WTC11 (cell line): ENCODE data around the gene IL23A. TPM values are rescaled to one million over a fixed set of nuclear protein-coding genes. Genes with fewer than 3 reads are reported as not detected.
A peak's percentile ranks its signal among the peaks of the same experiment; 100 is the strongest.

Source experiments
- ATAC-seq: fragments of 200-7000 bp; cut with Tn5 transposase; 2 replicates; pipeline ENCODE4 v1.10.0; 2021; ENCODE audit warnings: mild to moderate bottlenecking, moderate library complexity
- CTCF ChIA-PET: fragments of 300-600 bp; sonication (Branson Sonifier 250); formaldehyde crosslinking; loops from one replicate; lab custom pipeline; 2021; ENCODE audit warnings: antibody characterized with exemption; lab: Charles Lee
- POLR2A ChIA-PET: fragments of 350-600 bp; sonication (Branson Sonifier 250); formaldehyde crosslinking; loops from one replicate; lab custom pipeline; 2021; ENCODE audit warnings: antibody characterized with exemption; lab: Charles Lee
- DNase-seq: peaks from one replicate; pipeline ENCODE4 v3.0.0; 2021; ENCODE audit warnings: low spot score
- H3K27ac Mint-ChIP-seq: 2 replicates; pipeline ENCODE4 v1.8.0; 2021; ENCODE audit warnings: mixed read lengths
- H3K27me3 Mint-ChIP-seq: 2 replicates; pipeline ENCODE4 v1.8.0; 2021; ENCODE audit warnings: low read depth, mild to moderate bottlenecking, moderate library complexity, mixed read lengths
- H3K36me3 Mint-ChIP-seq: 2 replicates; pipeline ENCODE4 v1.8.0; 2021; ENCODE audit warnings: mixed read lengths
- H3K4me1 Mint-ChIP-seq: 2 replicates; pipeline ENCODE4 v1.8.0; 2022; ENCODE audit warnings: mixed read lengths
- H3K4me3 Mint-ChIP-seq: 2 replicates; pipeline ENCODE4 v1.8.0; 2021; ENCODE audit warnings: mild to moderate bottlenecking, moderate library complexity, mixed read lengths
- H3K9me3 Mint-ChIP-seq: 2 replicates; pipeline ENCODE4 v1.8.0; 2021; ENCODE audit warnings: mixed read lengths
- CREB1 ChIP-seq: sonication (generic); formaldehyde crosslinking; IDR thresholded peaks from 2 replicates; pipeline ENCODE4 v1.8.0; 2023; ENCODE audit warnings: mild to moderate bottlenecking, missing genetic modification reagents
- EMX1 ChIP-seq: fragments of 250-450 bp; sonication (Bioruptor Pico); IDR thresholded peaks from 2 replicates; pipeline ENCODE4 v1.8.0; 2021; ENCODE audit warnings: mild to moderate bottlenecking
- ESRRA ChIP-seq: sonication (generic); formaldehyde crosslinking; IDR thresholded peaks from 2 replicates; pipeline ENCODE4 v1.8.1; 2022; ENCODE audit warnings: mild to moderate bottlenecking, missing genetic modification reagents, borderline replicate concordance
- FOXJ3 ChIP-seq: sonication (generic); formaldehyde crosslinking; IDR thresholded peaks from 2 replicates; pipeline ENCODE4 v1.9.0; 2021; ENCODE audit warnings: missing genetic modification reagents, mild to moderate bottlenecking, borderline replicate concordance
- FOXP1 ChIP-seq: sonication (generic); formaldehyde crosslinking; IDR thresholded peaks from 2 replicates; pipeline ENCODE4 v1.8.0; 2022; ENCODE audit warnings: missing genetic modification reagents, mild to moderate bottlenecking, moderate library complexity, borderline replicate concordance
- GRHL2 ChIP-seq: fragments of 250-450 bp; sonication (Bioruptor Pico); IDR thresholded peaks from 2 replicates; pipeline ENCODE4 v1.8.0; 2022; ENCODE audit warnings: mild to moderate bottlenecking, moderate library complexity; ENCODE audit not compliant: insufficient replicate concordance, severe bottlenecking
- JUN ChIP-seq: sonication (generic); formaldehyde crosslinking; IDR thresholded peaks from 2 replicates; pipeline ENCODE4 v1.8.0; 2023; ENCODE audit warnings: mild to moderate bottlenecking, missing genetic modification reagents
- MYBL2 ChIP-seq: sonication (generic); formaldehyde crosslinking; IDR thresholded peaks from 2 replicates; pipeline ENCODE4 v1.8.1; 2023; ENCODE audit warnings: mild to moderate bottlenecking, moderate library complexity, missing genetic modification reagents
- NFE2L1 ChIP-seq: sonication (generic); formaldehyde crosslinking; IDR thresholded peaks from 2 replicates; pipeline ENCODE4 v1.8.1; 2023; ENCODE audit warnings: missing genetic modification reagents
- NFYB ChIP-seq: sonication (generic); formaldehyde crosslinking; conservative IDR thresholded peaks from 2 replicates; pipeline ENCODE4 v1.8.0; 2022; ENCODE audit warnings: low read depth, missing genetic modification reagents
- NR1H2 ChIP-seq: sonication (generic); formaldehyde crosslinking; IDR thresholded peaks from 2 replicates; pipeline ENCODE4 v1.9.0; 2021; ENCODE audit warnings: mild to moderate bottlenecking, moderate library complexity, missing genetic modification reagents
- RELA ChIP-seq: sonication (generic); formaldehyde crosslinking; IDR thresholded peaks from 2 replicates; pipeline ENCODE4 v1.8.1; 2022; ENCODE audit warnings: missing genetic modification reagents, mild to moderate bottlenecking, borderline replicate concordance
- SMAD3 ChIP-seq: sonication (generic); formaldehyde crosslinking; IDR thresholded peaks from 2 replicates; pipeline ENCODE4 v1.8.0; 2022; ENCODE audit warnings: missing genetic modification reagents, mild to moderate bottlenecking, borderline replicate concordance
- SOX15 ChIP-seq: fragments of 250-450 bp; sonication (Bioruptor Pico); IDR thresholded peaks from 2 replicates; pipeline ENCODE4 v1.9.0; 2021; ENCODE audit warnings: mild to moderate bottlenecking
- SP1 ChIP-seq: sonication (generic); formaldehyde crosslinking; conservative IDR thresholded peaks from 2 replicates; pipeline ENCODE4 v1.8.1; 2022; ENCODE audit warnings: missing genetic modification reagents
- TCF7 ChIP-seq: sonication (generic); formaldehyde crosslinking; IDR thresholded peaks from 2 replicates; pipeline ENCODE4 v1.8.0; 2022; ENCODE audit warnings: mild to moderate bottlenecking, low read depth, missing genetic modification reagents, moderate library complexity
- TP53 ChIP-seq: sonication (generic); formaldehyde crosslinking; IDR thresholded peaks from 2 replicates; pipeline ENCODE4 v1.8.1; 2023; ENCODE audit warnings: mild to moderate bottlenecking, missing genetic modification reagents
- total RNA-seq: library from RNA; stranded (reverse); gene quantifications from 3 replicates; pipeline ENCODE4 v1.2.3, GENCODE V29; 2021
- TF ChIP-seq, protein P1 (sequence below): sonication (generic); formaldehyde crosslinking; IDR thresholded peaks from 2 replicates; pipeline ENCODE4 v1.8.0; 2023; ENCODE audit warnings: missing genetic modification reagents
- TF ChIP-seq, protein P2 (sequence below): sonication (generic); formaldehyde crosslinking; IDR thresholded peaks from 2 replicates; pipeline ENCODE4 v1.8.1; 2022; ENCODE audit warnings: low read depth, mild to moderate bottlenecking, moderate library complexity, missing genetic modification reagents, borderline replicate concordance
- TF ChIP-seq, protein P3 (sequence below): fragments of 250-450 bp; sonication (Bioruptor Pico); IDR thresholded peaks from 2 replicates; pipeline ENCODE4 v1.8.0; 2021; ENCODE audit warnings: mild to moderate bottlenecking
- TF ChIP-seq, protein P4 (sequence below): fragments of 250-450 bp; sonication (Bioruptor Pico); IDR thresholded peaks from 2 replicates; pipeline ENCODE4 v1.9.0; 2021; ENCODE audit warnings: mild to moderate bottlenecking
- TF ChIP-seq, protein P5 (sequence below): fragments of 250-450 bp; sonication (Bioruptor Pico); IDR thresholded peaks from 2 replicates; pipeline ENCODE4 v1.9.0; 2021; ENCODE audit warnings: mild to moderate bottlenecking
- TF ChIP-seq, protein P6 (sequence below): sonication (generic); formaldehyde crosslinking; IDR thresholded peaks from 2 replicates; pipeline ENCODE4 v1.8.1; 2023; ENCODE audit warnings: mild to moderate bottlenecking, moderate library complexity, missing genetic modification reagents
- TF ChIP-seq, protein P7 (sequence below): sonication (generic); formaldehyde crosslinking; IDR thresholded peaks from 2 replicates; pipeline ENCODE4 v1.8.1; 2023; ENCODE audit warnings: mild to moderate bottlenecking, missing genetic modification reagents, borderline replicate concordance

The IL23A gene
- total RNA-seq, 1 experiment from 2014 or later, result 2.9 TPM

DNA sequence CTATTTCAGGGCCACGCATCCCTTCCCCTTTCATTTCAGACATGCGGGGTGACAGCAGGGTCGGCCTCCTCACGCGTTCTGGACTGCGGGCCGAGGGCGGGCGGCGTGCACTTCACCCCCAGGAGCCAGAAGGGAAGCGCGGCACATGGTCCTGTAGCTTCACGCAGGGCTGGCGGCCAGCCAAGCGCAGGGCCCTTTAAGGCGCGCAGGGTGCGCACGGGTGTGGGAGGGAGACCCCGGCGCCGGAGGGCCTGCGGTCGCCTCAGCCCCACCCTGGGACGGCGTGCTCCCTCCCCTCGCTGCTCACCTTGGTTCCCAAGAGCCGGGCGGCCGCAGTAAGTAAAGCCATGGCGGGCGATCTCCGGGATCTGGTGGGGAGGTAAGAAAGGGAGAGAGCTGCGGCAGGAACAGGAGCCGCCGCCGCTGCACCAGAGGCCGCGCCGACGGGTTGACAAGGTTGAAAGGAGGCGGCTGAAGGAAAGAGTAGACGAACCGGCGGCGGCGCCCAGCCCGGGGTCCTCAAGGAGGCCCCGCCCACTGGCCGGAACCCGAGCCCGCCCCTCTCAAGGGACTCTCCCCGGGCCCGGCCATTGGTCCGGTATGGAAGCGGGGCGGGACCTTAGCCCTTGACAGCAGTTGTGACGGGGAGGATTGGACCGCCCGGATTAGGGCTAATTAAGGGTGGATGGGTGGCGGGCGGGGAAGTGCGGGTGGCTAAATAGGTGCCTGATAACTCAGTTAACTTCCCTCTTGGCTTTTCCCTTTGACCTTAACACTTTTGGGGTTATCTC lies 38.6 kb upstream of the IL23A start, which contains the start of gene CS:
Gene CS (minus strand): TSS at position 478 of the 791 bp plus-strand sequence. CDS start 129 bp downstream, at position 349.
- DNase-seq (peak; percentile 99), ATAC-seq (peak; percentile 98)
- Mint-ChIP-seq H3K27ac (peak within 1 kb of the TSS; percentile 99), H3K4me3 (peak within 1 kb of the TSS; percentile 92), H3K36me3 (peaks cover 18% of the 10 kb centered on the region), H3K4me1 (peaks cover 26% of the 10 kb centered on the region), H3K27me3 (no peaks in the 10 kb centered on the region), H3K9me3 (no peaks in the 10 kb centered on the region)
- CTCF ChIA-PET, result interaction anchor here (0.8 to 1.6 kb wide), 5 partner anchors 16 to 161 kb away, joined by 3 to 6 read pairs (median 4); partner anchors contain the start of genes CNPY2 and SMARCC2
- POLR2A ChIA-PET, result interaction anchor here (0.9 to 2.3 kb wide), 4 partner anchors 16 to 78 kb away, joined by 3 to 6 read pairs (median 4); partner anchors contain the start of genes CNPY2, RNF41 and STAT2
- TF ChIP-seq TCF7, result peak; percentile 69; the same call in 1 of the 2 replicates
- TF ChIP-seq, protein P1, sequence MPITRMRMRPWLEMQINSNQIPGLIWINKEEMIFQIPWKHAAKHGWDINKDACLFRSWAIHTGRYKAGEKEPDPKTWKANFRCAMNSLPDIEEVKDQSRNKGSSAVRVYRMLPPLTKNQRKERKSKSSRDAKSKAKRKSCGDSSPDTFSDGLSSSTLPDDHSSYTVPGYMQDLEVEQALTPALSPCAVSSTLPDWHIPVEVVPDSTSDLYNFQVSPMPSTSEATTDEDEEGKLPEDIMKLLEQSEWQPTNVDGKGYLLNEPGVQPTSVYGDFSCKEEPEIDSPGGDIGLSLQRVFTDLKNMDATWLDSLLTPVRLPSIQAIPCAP (CRISPR knock-in tag), result peak; percentile 37; the same call in 1 of the 2 replicates
- TF ChIP-seq SOX15 (CRISPR knock-in tag), result no peak
- TF ChIP-seq, protein P2, sequence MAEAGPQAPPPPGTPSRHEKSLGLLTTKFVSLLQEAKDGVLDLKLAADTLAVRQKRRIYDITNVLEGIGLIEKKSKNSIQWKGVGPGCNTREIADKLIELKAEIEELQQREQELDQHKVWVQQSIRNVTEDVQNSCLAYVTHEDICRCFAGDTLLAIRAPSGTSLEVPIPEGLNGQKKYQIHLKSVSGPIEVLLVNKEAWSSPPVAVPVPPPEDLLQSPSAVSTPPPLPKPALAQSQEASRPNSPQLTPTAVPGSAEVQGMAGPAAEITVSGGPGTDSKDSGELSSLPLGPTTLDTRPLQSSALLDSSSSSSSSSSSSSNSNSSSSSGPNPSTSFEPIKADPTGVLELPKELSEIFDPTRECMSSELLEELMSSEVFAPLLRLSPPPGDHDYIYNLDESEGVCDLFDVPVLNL (CRISPR knock-in tag), result peak; percentile 11; the same call in 1 of the 2 replicates
- TF ChIP-seq NFYB (CRISPR knock-in tag), result peak; percentile 73
- TF ChIP-seq, protein P3, sequence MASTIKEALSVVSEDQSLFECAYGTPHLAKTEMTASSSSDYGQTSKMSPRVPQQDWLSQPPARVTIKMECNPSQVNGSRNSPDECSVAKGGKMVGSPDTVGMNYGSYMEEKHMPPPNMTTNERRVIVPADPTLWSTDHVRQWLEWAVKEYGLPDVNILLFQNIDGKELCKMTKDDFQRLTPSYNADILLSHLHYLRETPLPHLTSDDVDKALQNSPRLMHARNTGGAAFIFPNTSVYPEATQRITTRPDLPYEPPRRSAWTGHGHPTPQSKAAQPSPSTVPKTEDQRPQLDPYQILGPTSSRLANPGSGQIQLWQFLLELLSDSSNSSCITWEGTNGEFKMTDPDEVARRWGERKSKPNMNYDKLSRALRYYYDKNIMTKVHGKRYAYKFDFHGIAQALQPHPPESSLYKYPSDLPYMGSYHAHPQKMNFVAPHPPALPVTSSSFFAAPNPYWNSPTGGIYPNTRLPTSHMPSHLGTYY, result 0 out of 2 replicates have a peak, but pooled peaks have one; percentile 13
- 0 out of 2 replicates have a peak, but pooled peaks have one; percentile 14 for TF ChIP-seq EMX1 (CRISPR knock-in tag)
- TF ChIP-seq, protein P4, sequence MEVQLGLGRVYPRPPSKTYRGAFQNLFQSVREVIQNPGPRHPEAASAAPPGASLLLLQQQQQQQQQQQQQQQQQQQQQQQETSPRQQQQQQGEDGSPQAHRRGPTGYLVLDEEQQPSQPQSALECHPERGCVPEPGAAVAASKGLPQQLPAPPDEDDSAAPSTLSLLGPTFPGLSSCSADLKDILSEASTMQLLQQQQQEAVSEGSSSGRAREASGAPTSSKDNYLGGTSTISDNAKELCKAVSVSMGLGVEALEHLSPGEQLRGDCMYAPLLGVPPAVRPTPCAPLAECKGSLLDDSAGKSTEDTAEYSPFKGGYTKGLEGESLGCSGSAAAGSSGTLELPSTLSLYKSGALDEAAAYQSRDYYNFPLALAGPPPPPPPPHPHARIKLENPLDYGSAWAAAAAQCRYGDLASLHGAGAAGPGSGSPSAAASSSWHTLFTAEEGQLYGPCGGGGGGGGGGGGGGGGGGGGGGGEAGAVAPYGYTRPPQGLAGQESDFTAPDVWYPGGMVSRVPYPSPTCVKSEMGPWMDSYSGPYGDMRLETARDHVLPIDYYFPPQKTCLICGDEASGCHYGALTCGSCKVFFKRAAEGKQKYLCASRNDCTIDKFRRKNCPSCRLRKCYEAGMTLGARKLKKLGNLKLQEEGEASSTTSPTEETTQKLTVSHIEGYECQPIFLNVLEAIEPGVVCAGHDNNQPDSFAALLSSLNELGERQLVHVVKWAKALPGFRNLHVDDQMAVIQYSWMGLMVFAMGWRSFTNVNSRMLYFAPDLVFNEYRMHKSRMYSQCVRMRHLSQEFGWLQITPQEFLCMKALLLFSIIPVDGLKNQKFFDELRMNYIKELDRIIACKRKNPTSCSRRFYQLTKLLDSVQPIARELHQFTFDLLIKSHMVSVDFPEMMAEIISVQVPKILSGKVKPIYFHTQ, result no peak
- TF ChIP-seq FOXJ3 (CRISPR knock-in tag), result no peak
- TF ChIP-seq, protein P5, sequence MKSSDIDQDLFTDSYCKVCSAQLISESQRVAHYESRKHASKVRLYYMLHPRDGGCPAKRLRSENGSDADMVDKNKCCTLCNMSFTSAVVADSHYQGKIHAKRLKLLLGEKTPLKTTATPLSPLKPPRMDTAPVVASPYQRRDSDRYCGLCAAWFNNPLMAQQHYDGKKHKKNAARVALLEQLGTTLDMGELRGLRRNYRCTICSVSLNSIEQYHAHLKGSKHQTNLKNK, result no peak; the same call in 1 of the 2 replicates
- TF ChIP-seq SP1 (CRISPR knock-in tag), result peak; percentile 66
- TF ChIP-seq ESRRA, result no peak
- no peak for TF ChIP-seq MYBL2 (CRISPR knock-in tag)
- TF ChIP-seq NFE2L1 (CRISPR knock-in tag), result no peak
- TF ChIP-seq, protein P6, sequence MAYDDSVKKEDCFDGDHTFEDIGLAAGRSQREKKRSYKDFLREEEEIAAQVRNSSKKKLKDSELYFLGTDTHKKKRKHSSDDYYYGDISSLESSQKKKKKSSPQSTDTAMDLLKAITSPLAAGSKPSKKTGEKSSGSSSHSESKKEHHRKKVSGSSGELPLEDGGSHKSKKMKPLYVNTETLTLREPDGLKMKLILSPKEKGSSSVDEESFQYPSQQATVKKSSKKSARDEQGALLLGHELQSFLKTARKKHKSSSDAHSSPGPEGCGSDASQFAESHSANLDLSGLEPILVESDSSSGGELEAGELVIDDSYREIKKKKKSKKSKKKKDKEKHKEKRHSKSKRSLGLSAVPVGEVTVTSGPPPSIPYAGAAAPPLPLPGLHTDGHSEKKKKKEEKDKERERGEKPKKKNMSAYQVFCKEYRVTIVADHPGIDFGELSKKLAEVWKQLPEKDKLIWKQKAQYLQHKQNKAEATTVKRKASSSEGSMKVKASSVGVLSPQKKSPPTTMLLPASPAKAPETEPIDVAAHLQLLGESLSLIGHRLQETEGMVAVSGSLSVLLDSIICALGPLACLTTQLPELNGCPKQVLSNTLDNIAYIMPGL (CRISPR knock-in tag), result peak; percentile 38; the same call in 1 of the 2 replicates
- peak; percentile 85 for TF ChIP-seq FOXP1 (CRISPR knock-in tag)
- TF ChIP-seq CREB1 (CRISPR knock-in tag), result no peak
- 0 out of 2 replicates have a peak, but pooled peaks have one; percentile 67 for TF ChIP-seq NR1H2 (CRISPR knock-in tag)
- TF ChIP-seq RELA, result no peak
- TF ChIP-seq, protein P7, sequence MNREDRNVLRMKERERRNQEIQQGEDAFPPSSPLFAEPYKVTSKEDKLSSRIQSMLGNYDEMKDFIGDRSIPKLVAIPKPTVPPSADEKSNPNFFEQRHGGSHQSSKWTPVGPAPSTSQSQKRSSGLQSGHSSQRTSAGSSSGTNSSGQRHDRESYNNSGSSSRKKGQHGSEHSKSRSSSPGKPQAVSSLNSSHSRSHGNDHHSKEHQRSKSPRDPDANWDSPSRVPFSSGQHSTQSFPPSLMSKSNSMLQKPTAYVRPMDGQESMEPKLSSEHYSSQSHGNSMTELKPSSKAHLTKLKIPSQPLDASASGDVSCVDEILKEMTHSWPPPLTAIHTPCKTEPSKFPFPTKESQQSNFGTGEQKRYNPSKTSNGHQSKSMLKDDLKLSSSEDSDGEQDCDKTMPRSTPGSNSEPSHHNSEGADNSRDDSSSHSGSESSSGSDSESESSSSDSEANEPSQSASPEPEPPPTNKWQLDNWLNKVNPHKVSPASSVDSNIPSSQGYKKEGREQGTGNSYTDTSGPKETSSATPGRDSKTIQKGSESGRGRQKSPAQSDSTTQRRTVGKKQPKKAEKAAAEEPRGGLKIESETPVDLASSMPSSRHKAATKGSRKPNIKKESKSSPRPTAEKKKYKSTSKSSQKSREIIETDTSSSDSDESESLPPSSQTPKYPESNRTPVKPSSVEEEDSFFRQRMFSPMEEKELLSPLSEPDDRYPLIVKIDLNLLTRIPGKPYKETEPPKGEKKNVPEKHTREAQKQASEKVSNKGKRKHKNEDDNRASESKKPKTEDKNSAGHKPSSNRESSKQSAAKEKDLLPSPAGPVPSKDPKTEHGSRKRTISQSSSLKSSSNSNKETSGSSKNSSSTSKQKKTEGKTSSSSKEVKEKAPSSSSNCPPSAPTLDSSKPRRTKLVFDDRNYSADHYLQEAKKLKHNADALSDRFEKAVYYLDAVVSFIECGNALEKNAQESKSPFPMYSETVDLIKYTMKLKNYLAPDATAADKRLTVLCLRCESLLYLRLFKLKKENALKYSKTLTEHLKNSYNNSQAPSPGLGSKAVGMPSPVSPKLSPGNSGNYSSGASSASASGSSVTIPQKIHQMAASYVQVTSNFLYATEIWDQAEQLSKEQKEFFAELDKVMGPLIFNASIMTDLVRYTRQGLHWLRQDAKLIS, result no peak
- no peak for TF ChIP-seq TP53 (CRISPR knock-in tag)
- no peak for TF ChIP-seq GRHL2 (CRISPR knock-in tag)
- no peak for TF ChIP-seq SMAD3 (CRISPR knock-in tag)
- no peak; the same call in 1 of the 2 replicates for TF ChIP-seq JUN
